T-cell (primary cell): ENCODE measurements around the gene ACP1. TPM values are rescaled to one million over a fixed set of nuclear protein-coding genes. Genes with fewer than 3 reads are reported as not detected.

ENCODE experiments used
- ATAC-seq, 4 experiments: fragments of 200-7000 bp in 3 of 4; fragments of 150-1000 bp in 1 of 4; cut with Tn5 transposase; replicated peaks in 1 of 4; 1 replicate in 3 of 4; 2 replicates in 1 of 4; pipeline ENCODE4 v1.10.0; 2021; ENCODE audit warnings: moderate library complexity in 3 of 4, mild to moderate bottlenecking in 2 of 4, moderate number of reproducible peaks in 1 of 4
- CTCF ChIA-PET, 2 donors: fragments of 300-600 bp; sonication (Branson Sonifier 250); formaldehyde crosslinking; loops; one replicate each; lab custom pipeline; 2022; ENCODE audit warnings: antibody characterized with exemption in 2 of 2; lab: Charles Lee
- POLR2A ChIA-PET, 2 donors: fragments of 300-600 bp; sonication (Branson Sonifier 250); formaldehyde crosslinking; loops; one replicate each; lab custom pipeline; 2022; ENCODE audit warnings: antibody characterized with exemption in 2 of 2; lab: Charles Lee
- DNase-seq, 35 experiments: peaks; one replicate each; pipeline versions ENCODE4 v3.0.0 to v3.0.0-alpha.2; 2013 to 2023
- H3K27ac ChIP-seq: one replicate; pipeline ENCODE4 v1.5.1; 2013; ENCODE audit warnings: low read length
- H3K27me3 ChIP-seq, 2 experiments: replicated peaks in 1 of 2; 1 replicate in 1 of 2; 2 replicates in 1 of 2; pipeline versions ENCODE4 v1.6.1 to v1.7.0; 2013; ENCODE audit warnings: low read length in 1 of 2, mixed read lengths in 1 of 2; ENCODE audit not compliant: control insufficient read depth in 2 of 2, insufficient read depth in 2 of 2; ENCODE audit errors: extremely low read depth in 1 of 2
- H3K36me3 ChIP-seq, 2 donors: 1 replicate in 1 of 2; 2 replicates in 1 of 2; pipeline versions ENCODE4 v1.6.1 to v1.7.0; 2013; ENCODE audit warnings: low read length in 1 of 2; ENCODE audit not compliant: control insufficient read depth in 2 of 2, insufficient read depth in 1 of 2; ENCODE audit errors: extremely low read depth in 1 of 2
- H3K4me1 ChIP-seq, 2 experiments: 1 replicate in 1 of 2; 2 replicates in 1 of 2; pipeline versions ENCODE4 v1.6.1 to v1.7.0; 2013; ENCODE audit warnings: low read length in 2 of 2, mixed read lengths in 1 of 2; ENCODE audit not compliant: insufficient read depth in 2 of 2, control insufficient read depth in 1 of 2; ENCODE audit errors: extremely low read depth in 1 of 2
- H3K4me3 ChIP-seq, 2 donors: 1 replicate in 1 of 2; 2 replicates in 1 of 2; pipeline versions ENCODE4 v1.5.1 to v1.7.0; 2013; ENCODE audit warnings: mild to moderate bottlenecking in 2 of 2, low read length in 1 of 2, moderate library complexity in 1 of 2; ENCODE audit not compliant: control insufficient read depth in 1 of 2; ENCODE audit errors: extremely low read depth in 1 of 2
- H3K9me3 ChIP-seq: 2 replicates; pipeline ENCODE4 v1.7.0; 2013
- H3K27ac Mint-ChIP-seq, 2 donors: one replicate each; pipeline ENCODE4 v1.8.0; 2020 to 2021; ENCODE audit warnings: mild to moderate bottlenecking in 2 of 2, mixed read lengths in 2 of 2
- H3K27me3 Mint-ChIP-seq, 2 donors: one replicate each; pipeline ENCODE4 v1.8.0; 2021 to 2022; ENCODE audit warnings: mixed read lengths in 2 of 2
- H3K36me3 Mint-ChIP-seq: one replicate; pipeline ENCODE4 v1.8.0; 2021; ENCODE audit warnings: mixed read lengths
- H3K4me1 Mint-ChIP-seq, 3 donors: one replicate each; pipeline ENCODE4 v1.8.0; 2020 to 2022; ENCODE audit warnings: mixed read lengths in 3 of 3, mild to moderate bottlenecking in 1 of 3
- H3K4me3 Mint-ChIP-seq, 3 donors: one replicate each; pipeline ENCODE4 v1.8.0; 2020 to 2022; ENCODE audit warnings: mild to moderate bottlenecking in 3 of 3, mixed read lengths in 3 of 3, moderate library complexity in 3 of 3
- H3K9me3 Mint-ChIP-seq, 3 donors: one replicate each; pipeline ENCODE4 v1.8.0; 2020 to 2022; ENCODE audit warnings: mixed read lengths in 3 of 3
- WGBS: methylation state at CpG from one replicate; pipeline ENCODE4 v1.1.5; 2013; ENCODE audit warnings: missing lambda C conversion rate; ENCODE audit not compliant: insufficient coverage; 5-methylcytosine and 5-hydroxymethylcytosine counted together
- total RNA-seq, 35 experiments: library from RNA in 6 of 35; stranded (reverse) in 6 of 35; fragments of 120-200 nt in 1 of 35; gene quantifications; one replicate each; pipeline versions ENCODE4 v1.2.1 to v1.2.4 and lab custom pipeline; 2013 to 2026

ACP1 gene
- total RNA-seq, 5 donors from 2014 or later (not counting 1 experiment from before 2014, with no cell fraction given): 70.0 to 88.4 (median 85.5) TPM

- H3K4me3 Mint-ChIP-seq: peak overlapping the region in 2 of 3 donors; percentile 49 to 74
- Histone ChIP-seq H3K27ac (no peak overlapping the region), H3K4me3 (peak overlapping the region; percentile 40 to 77), H3K9me3 (no peaks in the 10 kb centered on the region), H3K27me3 (peaks cover 16 to 30% of the 10 kb centered on the region in 2 experiments), H3K36me3 (no peaks in the 10 kb centered on the region), H3K4me1 (peaks cover 9 to 24% of the 10 kb centered on the region in 2 experiments)
- 6% methylated on average over 16 of the region's 42 CpGs for WGBS
- no peak overlapping the region for H3K27ac Mint-ChIP-seq
- ATAC-seq (no peak), DNase-seq (no peak)
- H3K36me3 Mint-ChIP-seq: no peaks in the 10 kb centered on the region
- H3K4me1 Mint-ChIP-seq: peaks cover 8 to 12% (median 8%) of the 10 kb centered on the region in 3 donors
- no peaks in the 10 kb centered on the region for H3K9me3 Mint-ChIP-seq
- POLR2A ChIA-PET: no interaction called here
- CTCF ChIA-PET: no interaction called here
- peaks cover 16 to 38% of the 10 kb centered on the region in 2 donors for H3K27me3 Mint-ChIP-seq
Observed at GRCh38 chr2:288758-289361, 24.1 kb downstream of the ACP1 start.

- peak overlapping the region; percentile 40 to 77 for H3K4me3 ChIP-seq
- peaks cover 9 to 24% of the 10 kb centered on the region in 2 experiments for H3K4me1 ChIP-seq
- Mint-ChIP-seq H3K4me1 (peaks cover 8 to 12% (median 8%) of the 10 kb centered on the region in 3 donors), H3K27ac (no peak overlapping the region), H3K9me3 (no peaks in the 10 kb centered on the region), H3K36me3 (no peaks in the 10 kb centered on the region), H3K4me3 (peak overlapping the region; percentile 67 to 74 (median 71)), H3K27me3 (peaks cover 19 to 38% of the 10 kb centered on the region in 2 donors)
- H3K27ac ChIP-seq: no peak overlapping the region
- peaks cover 16 to 30% of the 10 kb centered on the region in 2 experiments for H3K27me3 ChIP-seq
- peak; percentile 33 to 61 (median 54) for ATAC-seq
- no peaks in the 10 kb centered on the region for H3K36me3 ChIP-seq
- H3K9me3 ChIP-seq: no peaks in the 10 kb centered on the region
- POLR2A ChIA-PET: no interaction called here
- DNase-seq: peak in 2 of 35 experiments; percentile 14 to 16
- CTCF ChIA-PET: interaction anchor here in 1 of 2 donors (1.0 kb wide), 1 partner anchor 349 kb away, joined by 3 read pairs; no protein-coding TSS in a partner anchor
- 5% methylated on average over 43 of the region's 60 CpGs for WGBS
Observed at GRCh38 chr2:289362-290089, 24.8 kb downstream of the ACP1 start.

- Mint-ChIP-seq H3K9me3 (no peaks in the 10 kb centered on the region), H3K27ac (no peak overlapping the region), H3K4me3 (peak overlapping the region; percentile 67 to 74 (median 71)), H3K4me1 (peaks cover 8 to 12% (median 8%) of the 10 kb centered on the region in 3 donors), H3K36me3 (no peaks in the 10 kb centered on the region), H3K27me3 (peaks cover 25 to 44% of the 10 kb centered on the region in 2 donors)
- ATAC-seq (peak; percentile 44 to 75 (median 60)), DNase-seq (peak in 27 of 35 experiments; percentile 14 to 67 (median 32))
- Histone ChIP-seq H3K4me3 (peak overlapping the region; percentile 40 to 77), H3K27ac (no peak overlapping the region), H3K4me1 (peaks cover 9 to 24% of the 10 kb centered on the region in 2 experiments), H3K36me3 (no peaks in the 10 kb centered on the region), H3K27me3 (peaks cover 16 to 36% of the 10 kb centered on the region in 2 experiments), H3K9me3 (no peaks in the 10 kb centered on the region)
- POLR2A ChIA-PET: no interaction called here
- WGBS: 3% methylated on average over 5 of the region's 15 CpGs
- CTCF ChIA-PET: interaction anchor here in 1 of 2 donors (1.0 kb wide), 1 partner anchor 348 kb away, joined by 3 read pairs; no protein-coding TSS in a partner anchor
Observed at GRCh38 chr2:290090-290722, 25.5 kb downstream of the ACP1 start.

GRCh38 chr2:295090-295489 lies 30.3 kb downstream of the ACP1 start:
- WGBS: 88% methylated on average over 2 of the region's 5 CpGs
- CTCF ChIA-PET: no interaction called here
- Mint-ChIP-seq H3K27ac (no peak overlapping the region), H3K4me3 (no peak overlapping the region), H3K9me3 (no peaks in the 10 kb centered on the region), H3K27me3 (peaks cover 39 to 43% of the 10 kb centered on the region in 2 donors), H3K36me3 (no peaks in the 10 kb centered on the region), H3K4me1 (peaks cover 1 to 2% (median 1%) of the 10 kb centered on the region in 3 donors)
- peaks cover under 1 to 2% of the 10 kb centered on the region in 2 experiments for H3K4me1 ChIP-seq
- ATAC-seq: no peak
- H3K36me3 ChIP-seq: no peaks in the 10 kb centered on the region
- no peak overlapping the region for H3K4me3 ChIP-seq
- POLR2A ChIA-PET: no interaction called here
- peaks cover 15 to 22% of the 10 kb centered on the region in 2 experiments for H3K27me3 ChIP-seq
- no peak overlapping the region for H3K27ac ChIP-seq
- no peaks in the 10 kb centered on the region for H3K9me3 ChIP-seq
- no peak for DNase-seq

- H3K27ac ChIP-seq: no peak overlapping the region
- Mint-ChIP-seq H3K36me3 (no peaks in the 10 kb centered on the region), H3K27me3 (peaks cover 30 to 43% of the 10 kb centered on the region in 2 donors), H3K27ac (no peak overlapping the region), H3K4me1 (no peaks in the 10 kb centered on the region), H3K9me3 (no peaks in the 10 kb centered on the region), H3K4me3 (no peak overlapping the region)
- POLR2A ChIA-PET: no interaction called here
- peaks cover 11 to 16% of the 10 kb centered on the region in 2 experiments for H3K27me3 ChIP-seq
- no peaks in the 10 kb centered on the region for H3K9me3 ChIP-seq
- CTCF ChIA-PET: no interaction called here
- ATAC-seq (no peak), DNase-seq (no peak)
- H3K4me3 ChIP-seq: no peak overlapping the region
- 67% methylated on average over 2 of the region's 3 CpGs for WGBS
- no peaks in the 10 kb centered on the region for H3K4me1 ChIP-seq
- no peaks in the 10 kb centered on the region for H3K36me3 ChIP-seq
Observed at GRCh38 chr2:296354-296753, 31.6 kb downstream of the ACP1 start.

GRCh38 chr2:305366-305765 lies 40.6 kb downstream of the ACP1 start:
- Histone ChIP-seq H3K4me1 (no peaks in the 10 kb centered on the region), H3K36me3 (no peaks in the 10 kb centered on the region), H3K27me3 (peaks cover 2% of the 10 kb centered on the region in 2 experiments), H3K27ac (no peak overlapping the region), H3K9me3 (no peaks in the 10 kb centered on the region), H3K4me3 (no peak overlapping the region)
- Mint-ChIP-seq H3K27me3 (peaks cover 0 to 7% of the 10 kb centered on the region in 2 donors), H3K9me3 (peaks cover 0 to 11% (median 3%) of the 10 kb centered on the region in 3 donors), H3K4me3 (no peak overlapping the region), H3K27ac (no peak overlapping the region), H3K36me3 (no peaks in the 10 kb centered on the region), H3K4me1 (no peaks in the 10 kb centered on the region)
- ATAC-seq (no peak), DNase-seq (no peak)
- WGBS: 91% methylated on average over 7 of the region's 9 CpGs
- POLR2A ChIA-PET: no interaction called here
- CTCF ChIA-PET: no interaction called here
